GM10266 (cell line): ENCODE measurements around the gene RLIM.

Source experiments
- DNase-seq: peaks from one replicate; pipeline ENCODE4 v3.0.0; 2012; ENCODE audit errors: extremely low spot score
- TF ChIP-seq, protein P1 (sequence below): IDR thresholded peaks from 2 replicates; pipeline ENCODE4 v1.5.1; 2012; ENCODE audit warnings: mild to moderate bottlenecking, low read depth; ENCODE audit not compliant: control insufficient read depth, insufficient read depth; ENCODE audit errors: missing control alignments

RLIM gene

DNA sequence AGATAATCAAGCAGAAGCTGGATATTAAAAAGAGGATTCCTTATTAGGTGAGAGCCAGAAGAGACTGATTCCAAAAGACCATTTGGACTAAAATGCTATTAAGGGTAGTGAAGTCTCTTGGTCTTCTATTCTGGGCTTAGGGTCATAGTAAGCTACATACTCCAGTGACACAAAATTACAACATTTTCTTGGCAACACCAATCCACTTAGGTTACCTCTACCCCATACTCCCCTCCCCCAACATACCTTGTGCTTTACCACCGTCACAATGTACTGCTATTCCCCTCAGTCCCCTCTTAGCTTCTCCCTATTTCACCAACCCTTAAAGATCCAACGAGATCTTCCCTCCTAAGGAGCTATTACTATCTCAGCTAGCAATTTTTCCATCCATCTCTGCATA lies 11.4 kb downstream of the RLIM start:
- TF ChIP-seq, protein P1, sequence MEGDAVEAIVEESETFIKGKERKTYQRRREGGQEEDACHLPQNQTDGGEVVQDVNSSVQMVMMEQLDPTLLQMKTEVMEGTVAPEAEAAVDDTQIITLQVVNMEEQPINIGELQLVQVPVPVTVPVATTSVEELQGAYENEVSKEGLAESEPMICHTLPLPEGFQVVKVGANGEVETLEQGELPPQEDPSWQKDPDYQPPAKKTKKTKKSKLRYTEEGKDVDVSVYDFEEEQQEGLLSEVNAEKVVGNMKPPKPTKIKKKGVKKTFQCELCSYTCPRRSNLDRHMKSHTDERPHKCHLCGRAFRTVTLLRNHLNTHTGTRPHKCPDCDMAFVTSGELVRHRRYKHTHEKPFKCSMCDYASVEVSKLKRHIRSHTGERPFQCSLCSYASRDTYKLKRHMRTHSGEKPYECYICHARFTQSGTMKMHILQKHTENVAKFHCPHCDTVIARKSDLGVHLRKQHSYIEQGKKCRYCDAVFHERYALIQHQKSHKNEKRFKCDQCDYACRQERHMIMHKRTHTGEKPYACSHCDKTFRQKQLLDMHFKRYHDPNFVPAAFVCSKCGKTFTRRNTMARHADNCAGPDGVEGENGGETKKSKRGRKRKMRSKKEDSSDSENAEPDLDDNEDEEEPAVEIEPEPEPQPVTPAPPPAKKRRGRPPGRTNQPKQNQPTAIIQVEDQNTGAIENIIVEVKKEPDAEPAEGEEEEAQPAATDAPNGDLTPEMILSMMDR, result no peak
- no peak for DNase-seq

DNA sequence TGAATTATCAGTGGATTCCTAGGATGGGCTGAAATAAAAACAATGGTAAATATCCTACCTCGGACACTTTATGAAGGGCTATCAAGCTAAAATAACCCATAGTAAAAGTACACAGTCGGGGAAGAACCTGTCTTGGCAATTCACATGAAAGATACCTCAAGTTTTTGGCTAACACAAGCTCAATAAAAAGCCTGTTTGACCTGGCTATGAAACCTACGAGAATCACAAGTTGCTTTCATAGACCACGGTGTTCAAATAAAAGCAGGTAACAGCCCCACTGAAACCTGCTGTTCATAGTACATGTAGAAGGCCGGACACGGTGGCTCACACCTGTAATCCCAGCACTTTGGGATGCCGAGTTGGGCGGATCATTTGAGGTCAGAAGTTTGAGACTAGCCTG lies 12.3 kb downstream of the RLIM start:
- TF ChIP-seq, protein P1, result no peak
- no peak for DNase-seq

DNA sequence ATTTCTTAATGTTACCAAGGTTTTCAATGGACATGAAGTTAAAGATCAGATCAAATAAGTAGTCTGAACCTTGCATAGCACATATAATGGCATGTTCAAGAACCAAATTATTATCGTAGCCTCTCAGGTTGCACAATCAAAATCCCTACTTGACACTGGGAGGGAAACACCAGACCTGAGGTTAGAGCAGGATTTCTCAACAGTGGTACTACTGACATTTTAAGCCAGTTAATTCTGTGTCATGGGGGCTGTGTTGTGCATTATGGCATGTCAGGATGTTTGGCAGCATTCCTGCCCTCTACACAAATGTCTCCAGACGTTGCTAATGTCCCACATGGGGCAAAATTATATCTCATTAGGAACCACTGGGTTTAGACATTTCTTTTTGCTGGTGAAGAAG lies 20.8 kb downstream of the RLIM start:
- no peak for DNase-seq
- TF ChIP-seq, protein P1, result no peak

DNA sequence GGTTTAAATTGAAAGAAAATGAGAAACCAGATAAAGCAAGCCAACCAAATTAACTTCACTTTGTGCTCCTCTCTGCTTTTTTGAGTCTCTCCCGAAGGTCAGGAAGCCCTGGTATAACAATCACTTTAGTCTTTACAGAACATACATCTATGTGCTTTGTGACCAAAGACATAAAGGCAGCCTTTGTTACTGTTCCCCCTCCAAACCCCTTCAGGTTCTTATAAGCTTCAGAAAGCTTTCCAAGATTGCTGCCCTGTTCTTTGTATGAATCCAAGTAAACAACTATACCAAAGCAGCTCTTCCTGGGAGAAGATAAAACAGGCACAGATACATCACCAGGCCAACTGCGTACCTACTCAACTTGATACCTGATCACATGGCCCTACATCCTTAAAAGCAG lies 28.7 kb downstream of the RLIM start:
- DNase-seq, result no peak
- TF ChIP-seq, protein P1, result no peak

DNA sequence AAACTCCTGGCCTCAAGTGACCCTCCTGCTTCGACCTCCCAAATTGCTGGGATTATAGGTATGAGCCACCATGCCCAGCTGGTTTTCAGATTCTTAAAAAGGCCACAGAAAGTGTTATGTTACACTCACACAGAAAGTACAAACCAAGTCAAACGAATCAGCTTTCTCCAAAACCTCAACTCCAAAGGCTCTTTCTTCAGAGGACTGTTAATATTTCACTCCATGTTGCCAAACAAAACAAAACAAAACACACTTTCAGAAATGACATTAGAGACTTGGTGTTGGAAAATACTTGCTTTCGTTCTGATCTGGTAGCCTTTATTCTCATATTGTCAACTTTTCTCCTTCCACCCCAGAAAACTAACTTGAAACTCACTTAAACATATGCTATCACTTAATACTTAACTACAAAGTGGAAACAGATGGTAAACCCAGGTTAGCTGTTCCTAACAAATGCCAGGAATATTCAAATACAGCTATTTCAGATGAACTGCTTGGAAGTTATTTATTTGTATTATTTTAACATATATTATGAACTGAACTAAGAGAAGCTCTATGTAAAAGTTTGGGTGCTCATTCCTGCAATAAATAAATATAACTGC lies 34.7 kb downstream of the RLIM start:
- no peak for DNase-seq
- TF ChIP-seq, protein P1, result no peak

DNA sequence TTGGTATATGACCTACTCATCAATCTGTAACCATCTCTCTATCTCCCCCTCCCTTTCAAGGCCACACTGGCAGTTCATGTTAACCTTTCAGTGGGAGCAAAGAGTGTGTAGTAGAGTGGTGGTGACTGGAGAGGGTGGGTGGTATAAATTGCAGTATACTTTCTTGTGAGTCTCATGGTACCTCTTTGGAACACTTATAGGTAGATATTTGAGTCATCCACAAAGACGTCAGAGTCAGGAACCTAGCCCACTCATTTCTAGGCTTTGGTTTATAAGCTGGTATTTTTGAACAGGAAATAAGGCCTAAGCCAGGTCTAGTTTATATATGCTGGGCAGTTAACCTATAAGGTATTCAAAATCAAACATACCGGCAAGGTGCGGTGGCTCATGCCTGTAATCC lies 36.3 kb downstream of the RLIM start:
- TF ChIP-seq, protein P1, result no peak

DNA sequence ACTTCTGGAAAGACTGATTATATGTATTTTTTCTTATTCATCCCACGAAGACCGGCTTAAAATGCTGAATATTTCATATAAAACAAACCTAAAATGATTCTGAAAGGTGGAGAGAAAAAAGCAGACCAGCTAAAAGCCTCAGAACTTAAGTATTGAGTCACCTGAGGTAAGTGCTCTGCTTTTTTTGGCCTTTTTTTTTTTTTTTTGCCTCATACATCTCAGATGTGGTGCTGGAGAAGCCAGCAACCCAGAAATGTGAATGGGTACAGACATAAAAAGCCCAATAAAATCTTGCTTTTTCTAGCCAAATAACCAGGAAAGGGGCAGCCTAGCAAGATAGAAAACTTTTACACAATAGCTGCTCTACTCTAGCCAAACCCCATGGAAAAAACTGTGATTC lies 57.0 kb downstream of the RLIM start:
- TF ChIP-seq, protein P1, result no peak
- DNase-seq, result no peak

More for the DNA sequence above, 36.3 kb downstream of the RLIM start:
- DNase-seq, result peak; percentile 13
